CD14-positive monocyte (primary cell): Measurements from ENCODE around the gene PAPPA2. TPM values are rescaled to one million over a fixed set of nuclear protein-coding genes. Genes with fewer than 3 reads are reported as not detected.

ENCODE experiments used
- DNase-seq, 3 donors: peaks; one replicate each; pipeline ENCODE4 v3.0.0-alpha.2; 2011 to 2022
- H2AFZ ChIP-seq: 2 replicates; pipeline ENCODE4 v1.6.0; 2012; ENCODE audit warnings: mild to moderate bottlenecking, low read depth, low read length, inconsistent platforms; ENCODE audit not compliant: insufficient read depth, poor library complexity, severe bottlenecking
- H3K27ac ChIP-seq, 2 donors: 1 replicate in 1 of 2; 2 replicates in 1 of 2; pipeline ENCODE4 v1.5.1; 2012 to 2013; ENCODE audit warnings: low read length in 2 of 2, control low read depth in 1 of 2, inconsistent platforms in 1 of 2, low read depth in 1 of 2, mild to moderate bottlenecking in 1 of 2
- H3K27me3 ChIP-seq, 2 donors: one replicate each; pipeline versions ENCODE4 v1.6.0 to v1.6.1; 2011 to 2013; ENCODE audit warnings: low read length in 2 of 2; ENCODE audit not compliant: control insufficient read depth in 2 of 2, insufficient read depth in 2 of 2
- H3K36me3 ChIP-seq, 2 donors: replicated peaks in 1 of 2; 1 replicate in 1 of 2; 2 replicates in 1 of 2; pipeline versions ENCODE4 v1.5.1 to v1.6.1; 2012 to 2013; ENCODE audit warnings: low read length in 2 of 2, control low read depth in 1 of 2, inconsistent platforms in 1 of 2, mild to moderate bottlenecking in 1 of 2; ENCODE audit not compliant: insufficient read depth in 2 of 2, control insufficient read depth in 1 of 2
- H3K4me1 ChIP-seq, 2 donors: 1 replicate in 1 of 2; 2 replicates in 1 of 2; pipeline versions ENCODE4 v1.5.1 to v1.6.1; 2012 to 2013; ENCODE audit warnings: low read length in 2 of 2, control low read depth in 1 of 2, inconsistent platforms in 1 of 2, mild to moderate bottlenecking in 1 of 2, moderate library complexity in 1 of 2; ENCODE audit not compliant: insufficient read depth in 2 of 2, control insufficient read depth in 1 of 2
- H3K4me2 ChIP-seq: replicated peaks from 2 replicates; pipeline ENCODE3; 2012; ENCODE audit warnings: low read length, moderate library complexity, mild to moderate bottlenecking; ENCODE audit not compliant: poor library complexity, severe bottlenecking; ENCODE audit errors: extremely low read depth
- H3K4me3 ChIP-seq, 3 experiments: fragments of 200-600 bp in 1 of 3; sonication (generic) in 1 of 3; replicated peaks in 1 of 3; 1 replicate in 2 of 3; 2 replicates in 1 of 3; pipeline ENCODE4 v1.5.1; 2011 to 2013; ENCODE audit warnings: low read length in 3 of 3, mild to moderate bottlenecking in 3 of 3, control low read depth in 2 of 3, low read depth in 2 of 3, inconsistent platforms in 1 of 3, moderate library complexity in 1 of 3
- H3K79me2 ChIP-seq: 2 replicates; pipeline ENCODE4 v1.6.0; 2012; ENCODE audit warnings: mild to moderate bottlenecking, control low read depth, inconsistent platforms, low read length, moderate library complexity; ENCODE audit not compliant: insufficient read depth
- H3K9ac ChIP-seq: 2 replicates; pipeline ENCODE4 v1.6.0; 2017; ENCODE audit warnings: low read length, mild to moderate bottlenecking; ENCODE audit not compliant: insufficient read depth, poor library complexity, severe bottlenecking
- H3K9me3 ChIP-seq, 2 donors: replicated peaks in 1 of 2; 1 replicate in 1 of 2; 2 replicates in 1 of 2; pipeline versions ENCODE4 v1.5.1 to v1.6.1; 2012 to 2013; ENCODE audit warnings: low read length in 2 of 2, control low read depth in 1 of 2; ENCODE audit not compliant: control insufficient read depth in 1 of 2, insufficient read depth in 1 of 2
- H4K20me1 ChIP-seq: 2 replicates; pipeline ENCODE4 v1.6.0; 2012; ENCODE audit warnings: mild to moderate bottlenecking, low read length, control low read depth, moderate library complexity; ENCODE audit not compliant: insufficient read depth
- H3K27ac Mint-ChIP-seq, 7 donors: one replicate each; pipeline ENCODE4 v1.8.0; 2020; ENCODE audit warnings: mild to moderate bottlenecking in 7 of 7, mixed read lengths in 7 of 7, moderate library complexity in 6 of 7, inconsistent platforms in 2 of 7
- H3K27me3 Mint-ChIP-seq, 3 donors: one replicate each; pipeline ENCODE4 v1.8.0; 2021 to 2022; ENCODE audit warnings: low read depth in 3 of 3, mild to moderate bottlenecking in 3 of 3, mixed read lengths in 3 of 3, moderate library complexity in 3 of 3, inconsistent platforms in 1 of 3
- H3K36me3 Mint-ChIP-seq, 2 donors: one replicate each; pipeline ENCODE4 v1.8.0; 2020; ENCODE audit warnings: mixed read lengths in 2 of 2, inconsistent platforms in 1 of 2, mild to moderate bottlenecking in 1 of 2
- H3K4me1 Mint-ChIP-seq: one replicate; pipeline ENCODE4 v1.8.0; 2020; ENCODE audit warnings: mild to moderate bottlenecking, mixed read lengths
- H3K4me3 Mint-ChIP-seq, 2 donors: one replicate each; pipeline ENCODE4 v1.8.0; 2020; ENCODE audit warnings: mild to moderate bottlenecking in 2 of 2, mixed read lengths in 2 of 2, moderate library complexity in 1 of 2
- H3K9me3 Mint-ChIP-seq, 7 donors: one replicate each; pipeline ENCODE4 v1.8.0; 2020 to 2022; ENCODE audit warnings: mixed read lengths in 7 of 7, mild to moderate bottlenecking in 6 of 7, moderate library complexity in 6 of 7, inconsistent platforms in 2 of 7
- WGBS: methylation state at CpG from one replicate; pipeline ENCODE4 v1.1.5; 2013; ENCODE audit warnings: missing lambda C conversion rate; ENCODE audit not compliant: insufficient coverage; 5-methylcytosine and 5-hydroxymethylcytosine counted together
- intact Hi-C, 2 donors: fragments of 100-400 bp; cut with micrococcal nuclease; formaldehyde crosslinking; loops; one replicate each; pipeline versions ENCODE4 v1.15.0 to v1.15.1; 2023
- polyA plus RNA-seq, 3 donors: library from polyadenylated mRNA; depleted of rRNA in 1 of 3; unstranded in 2 of 3; stranded (reverse) in 1 of 3; fragments of 300-500 nt in 2 of 3; fragments of >200 nt in 1 of 3; fragmentation: Illumina TruSeq in 2 of 3; gene quantifications; 1 replicate in 2 of 3; 2 replicates in 1 of 3; pipeline ENCODE4 v1.2.3, GENCODE V29; 2012 to 2021
- TF ChIP-seq, protein P1 (sequence below): fragments of 200-600 bp; IDR thresholded peaks from one replicate; pipeline ENCODE4 v1.8.0; 2022; ENCODE audit warnings: antibody characterized with exemption, mild to moderate bottlenecking

PAPPA2 gene
- polyA plus RNA-seq, 3 donors: not detected

DNA sequence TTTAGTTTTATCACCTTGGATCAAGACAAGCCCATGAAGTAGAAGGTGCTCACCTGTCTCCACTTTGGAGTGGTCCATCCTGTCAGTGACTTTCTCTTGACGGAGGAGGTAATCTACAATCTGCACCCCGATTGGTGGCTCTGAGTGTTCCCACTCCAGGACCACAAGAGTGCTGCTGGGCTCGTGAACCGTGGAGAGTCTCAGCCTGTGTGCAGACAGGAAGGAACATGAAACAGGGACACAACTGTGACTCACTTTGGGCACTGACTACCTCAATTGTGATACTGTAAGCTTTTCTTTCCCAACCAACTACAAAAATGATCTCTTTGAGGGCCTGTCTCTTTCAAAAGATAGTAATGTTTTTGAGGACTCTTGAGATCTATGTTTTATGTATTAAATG lies 421.3 kb downstream of the PAPPA2 start:
- H3K36me3 Mint-ChIP-seq: no peaks in the 10 kb centered on the region
- no peak overlapping the region for H3K9ac ChIP-seq
- H3K9me3 ChIP-seq: no peaks in the 10 kb centered on the region
- WGBS: 75% methylated on average over 4 of the region's 4 CpGs
- no peak overlapping the region for H3K4me3 ChIP-seq
- H3K36me3 ChIP-seq: no peaks in the 10 kb centered on the region
- TF ChIP-seq, protein P1, sequence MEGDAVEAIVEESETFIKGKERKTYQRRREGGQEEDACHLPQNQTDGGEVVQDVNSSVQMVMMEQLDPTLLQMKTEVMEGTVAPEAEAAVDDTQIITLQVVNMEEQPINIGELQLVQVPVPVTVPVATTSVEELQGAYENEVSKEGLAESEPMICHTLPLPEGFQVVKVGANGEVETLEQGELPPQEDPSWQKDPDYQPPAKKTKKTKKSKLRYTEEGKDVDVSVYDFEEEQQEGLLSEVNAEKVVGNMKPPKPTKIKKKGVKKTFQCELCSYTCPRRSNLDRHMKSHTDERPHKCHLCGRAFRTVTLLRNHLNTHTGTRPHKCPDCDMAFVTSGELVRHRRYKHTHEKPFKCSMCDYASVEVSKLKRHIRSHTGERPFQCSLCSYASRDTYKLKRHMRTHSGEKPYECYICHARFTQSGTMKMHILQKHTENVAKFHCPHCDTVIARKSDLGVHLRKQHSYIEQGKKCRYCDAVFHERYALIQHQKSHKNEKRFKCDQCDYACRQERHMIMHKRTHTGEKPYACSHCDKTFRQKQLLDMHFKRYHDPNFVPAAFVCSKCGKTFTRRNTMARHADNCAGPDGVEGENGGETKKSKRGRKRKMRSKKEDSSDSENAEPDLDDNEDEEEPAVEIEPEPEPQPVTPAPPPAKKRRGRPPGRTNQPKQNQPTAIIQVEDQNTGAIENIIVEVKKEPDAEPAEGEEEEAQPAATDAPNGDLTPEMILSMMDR: no peak
- H3K27me3 ChIP-seq: no peaks in the 10 kb centered on the region
- H3K4me3 Mint-ChIP-seq: no peak overlapping the region
- intact Hi-C loops: loop anchor here in 1 of 2 donors (5.0 to 10.0 kb wide), 2 partner anchors 322 to 509 kb away; no protein-coding TSS in a partner anchor
- no peaks in the 10 kb centered on the region for H3K4me1 Mint-ChIP-seq
- H3K27ac Mint-ChIP-seq: no peak overlapping the region
- peaks cover 1 to 8% (median 2%) of the 10 kb centered on the region in 3 donors for H3K27me3 Mint-ChIP-seq
- no peak overlapping the region for H2AFZ ChIP-seq
- no peak overlapping the region for H3K4me2 ChIP-seq
- H3K27ac ChIP-seq: no peak overlapping the region
- no peaks in the 10 kb centered on the region for H4K20me1 ChIP-seq
- DNase-seq: no peak
- H3K9me3 Mint-ChIP-seq: no peaks in the 10 kb centered on the region
- no peaks in the 10 kb centered on the region for H3K4me1 ChIP-seq
- no peaks in the 10 kb centered on the region for H3K79me2 ChIP-seq

DNA sequence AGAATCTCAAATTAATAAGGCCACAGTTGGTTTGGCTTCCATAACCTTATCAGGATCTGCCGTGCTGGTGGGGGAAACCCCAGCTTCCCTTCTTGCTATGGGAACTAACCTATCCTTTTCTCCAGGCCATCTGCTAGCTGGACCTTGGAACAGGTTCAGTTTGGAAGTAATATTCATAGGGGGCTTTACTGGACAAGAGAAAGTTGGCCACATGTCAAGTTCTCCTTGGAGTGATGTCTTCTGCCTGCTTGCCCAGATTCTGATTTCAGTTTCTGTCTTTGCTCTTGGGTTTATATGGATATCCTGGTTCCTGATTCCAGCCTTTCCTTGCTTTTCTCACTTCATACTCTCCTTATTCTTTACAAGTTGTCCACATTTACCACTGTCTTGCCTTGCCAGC lies 421.9 kb downstream of the PAPPA2 start:
- H3K27me3 Mint-ChIP-seq: peaks cover 1 to 8% (median 2%) of the 10 kb centered on the region in 3 donors
- H3K4me1 ChIP-seq: no peaks in the 10 kb centered on the region
- no CpG with 5 or more reads among the region's 1 CpG for WGBS
- no peak overlapping the region for H3K4me2 ChIP-seq
- no peaks in the 10 kb centered on the region for H3K9me3 Mint-ChIP-seq
- no peaks in the 10 kb centered on the region for H3K79me2 ChIP-seq
- H3K27me3 ChIP-seq: no peaks in the 10 kb centered on the region
- H3K27ac Mint-ChIP-seq: no peak overlapping the region
- H3K9me3 ChIP-seq: no peaks in the 10 kb centered on the region
- intact Hi-C loops: loop anchor here in 1 of 2 donors (5.0 to 10.0 kb wide), 2 partner anchors 323 to 510 kb away; no protein-coding TSS in a partner anchor
- H2AFZ ChIP-seq: no peak overlapping the region
- H3K4me3 Mint-ChIP-seq: no peak overlapping the region
- H3K9ac ChIP-seq: no peak overlapping the region
- no peaks in the 10 kb centered on the region for H3K36me3 ChIP-seq
- TF ChIP-seq, protein P1: no peak
- H3K4me3 ChIP-seq: no peak overlapping the region
- H3K4me1 Mint-ChIP-seq: no peaks in the 10 kb centered on the region
- no peak overlapping the region for H3K27ac ChIP-seq
- DNase-seq: no peak
- H3K36me3 Mint-ChIP-seq: no peaks in the 10 kb centered on the region
- no peaks in the 10 kb centered on the region for H4K20me1 ChIP-seq
